Right ventricle myocardium superior (tissue), 1 donor: ENCODE results near the gene HTR2B. TPM values are rescaled to one million over a fixed set of nuclear protein-coding genes. Genes with fewer than 3 reads are reported as not detected.
"Not testable (repeated sequence)": the region's sequence is repeated elsewhere in the genome, so short reads cannot be mapped to it uniquely, and the experiment has no call there.

ENCODE experiments used
- ATAC-seq: fragments of 200-7000 bp; cut with Tn5 transposase; one replicate; pipeline ENCODE4 v1.9.1; 2020; ENCODE audit warnings: mild to moderate bottlenecking; ENCODE audit not compliant: poor library complexity
- DNase-seq: peaks from one replicate; pipeline ENCODE4 v3.0.0-alpha.2; 2020
- intact Hi-C: fragments of 100-400 bp; cut with DNase I; formaldehyde crosslinking; loops from one replicate; pipeline ENCODE4 v1.11.2; 2022
- total RNA-seq: library from RNA; stranded (reverse); fragmentation: NEBNext Ultra II Directional; extraction: Animal tissue kit (Norgen Biotek cat#: 25700); gene quantifications from one replicate; pipeline ENCODE4 v1.2.1, GENCODE V29; 2021
- donor health status: DM: no; HTN: yes; CAD: no; lungs with severe emphysema.

Gene HTR2B
- total RNA-seq, 1 donor from 2014 or later = 0.24 TPM

DNA sequence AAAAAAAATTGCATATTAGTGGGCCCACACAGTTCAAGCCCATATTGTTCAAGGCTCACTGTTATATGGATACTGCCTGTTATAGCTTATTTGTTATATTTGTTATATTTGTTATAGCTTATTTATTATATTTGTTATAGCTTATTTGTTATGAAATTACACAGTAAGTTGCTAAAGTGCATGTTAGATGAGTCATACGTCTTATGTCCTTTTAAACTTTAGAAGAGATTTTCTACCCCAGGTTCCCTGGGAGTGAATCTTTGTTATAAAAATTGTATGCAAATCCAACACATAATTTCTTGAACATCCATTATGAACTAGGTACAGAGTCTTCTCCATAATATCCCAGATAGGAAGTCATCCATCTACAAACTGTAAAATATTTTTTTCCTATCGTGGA, 22.1 kb downstream of the HTR2B start:
- no peak for ATAC-seq
- intact Hi-C loops = loop anchor here (5.0 kb wide), 2 partner anchors 310 to 350 kb away; no protein-coding TSS in a partner anchor

DNA sequence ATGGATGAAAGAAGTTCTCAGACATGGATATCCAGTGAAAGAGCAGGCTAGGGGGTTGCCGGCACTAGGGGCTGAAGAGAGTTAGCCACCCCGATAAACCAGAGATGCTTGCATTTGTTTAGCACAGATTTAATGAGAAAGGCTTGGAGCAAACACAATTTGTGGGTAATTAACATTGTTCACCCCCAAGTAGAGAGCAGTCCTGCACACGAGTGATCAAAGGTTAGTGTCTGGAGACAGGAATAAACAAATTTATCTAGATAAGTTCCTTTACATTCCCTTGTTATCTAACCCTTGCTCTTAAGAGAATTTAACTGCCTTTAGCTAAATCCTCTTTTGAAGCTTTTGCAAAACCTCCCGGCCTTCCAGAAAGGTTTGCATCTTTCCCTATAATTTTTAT, 23.9 kb downstream of the HTR2B start:
- ATAC-seq = no peak
- DNase-seq = no peak
- intact Hi-C loops = loop anchor here (5.0 kb wide), 2 partner anchors 311 to 351 kb away; no protein-coding TSS in a partner anchor

More for the DNA sequence above, 22.1 kb downstream of the HTR2B start:
- no peak for DNase-seq

DNA sequence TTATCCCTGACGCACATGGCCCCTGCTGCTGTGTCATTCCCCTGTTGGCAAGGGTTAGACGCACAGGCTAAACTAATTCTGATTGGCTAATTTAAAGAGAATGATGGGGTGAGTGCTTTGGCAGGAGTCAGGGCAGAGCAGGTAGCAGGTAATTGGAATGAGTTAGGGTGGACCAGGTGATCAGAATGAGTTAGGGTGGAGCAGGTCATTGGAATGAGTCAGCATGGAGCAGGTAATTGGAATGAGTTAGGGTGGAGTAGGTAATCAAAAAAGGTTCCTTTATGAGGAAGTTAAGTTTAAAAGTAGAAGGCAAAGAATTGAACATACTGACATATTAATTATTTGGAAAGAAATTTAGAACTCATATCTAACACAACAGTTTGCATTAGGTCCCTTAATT, 24.5 kb downstream of the HTR2B start:
- DNase-seq, ATAC-seq: not testable (repeated sequence)
- intact Hi-C loops = loop anchor here (5.0 kb wide), 2 partner anchors 312 to 352 kb away; no protein-coding TSS in a partner anchor

DNA sequence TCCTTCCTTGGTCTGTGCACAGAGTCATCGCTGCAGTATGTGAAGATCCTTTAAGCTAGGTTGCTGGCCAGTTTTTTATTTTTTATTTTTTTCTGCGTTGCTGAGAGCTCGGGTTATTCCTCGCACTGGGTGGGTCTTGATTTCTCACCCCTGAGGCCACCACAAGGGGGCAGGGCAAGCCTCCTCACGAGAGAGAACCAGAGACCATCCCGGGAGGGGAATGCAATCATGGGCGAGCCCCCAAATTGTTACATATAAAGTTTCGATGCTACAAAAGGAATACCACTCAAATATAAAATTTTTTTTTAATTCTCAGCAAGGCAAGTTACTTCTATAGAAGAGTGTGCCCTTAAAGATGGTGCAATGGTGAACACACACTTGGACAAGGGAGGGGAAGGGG, 24.9 kb downstream of the HTR2B start:
- ATAC-seq (no peak), DNase-seq (no peak)
- intact Hi-C loops = loop anchor here (5.0 kb wide), 2 partner anchors 312 to 352 kb away; no protein-coding TSS in a partner anchor

DNA sequence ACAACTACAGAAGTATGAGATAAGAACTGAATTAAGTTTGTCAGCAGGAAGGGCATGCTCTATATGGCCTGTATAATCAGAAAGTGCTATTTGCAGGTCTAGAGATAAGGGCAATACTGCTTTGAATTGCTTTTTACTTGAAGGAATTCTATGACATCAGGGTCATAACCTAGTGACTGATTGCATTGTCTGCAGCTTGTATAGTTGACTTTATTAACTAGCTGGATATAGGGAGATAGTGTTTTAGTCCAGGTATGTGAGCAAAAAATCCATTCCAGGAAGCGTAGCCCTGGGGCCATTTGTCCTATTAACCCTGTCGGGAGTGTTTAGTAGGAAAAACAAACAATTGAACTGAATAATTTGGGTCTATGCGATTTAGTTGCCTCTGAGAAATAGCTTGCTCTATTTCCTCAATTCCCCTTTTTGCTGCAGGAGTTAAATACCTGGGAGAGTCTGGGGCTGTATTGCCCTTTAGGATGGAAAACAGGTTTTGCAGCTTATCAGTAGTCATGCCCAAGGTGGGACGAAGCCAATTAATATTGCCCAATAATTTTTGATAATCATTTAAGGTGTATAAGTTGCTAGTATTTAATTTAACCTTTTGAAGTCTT, 30.0 kb downstream of the HTR2B start:
- intact Hi-C loops = no loop called here
- ATAC-seq (no peak), DNase-seq (no peak)

DNA sequence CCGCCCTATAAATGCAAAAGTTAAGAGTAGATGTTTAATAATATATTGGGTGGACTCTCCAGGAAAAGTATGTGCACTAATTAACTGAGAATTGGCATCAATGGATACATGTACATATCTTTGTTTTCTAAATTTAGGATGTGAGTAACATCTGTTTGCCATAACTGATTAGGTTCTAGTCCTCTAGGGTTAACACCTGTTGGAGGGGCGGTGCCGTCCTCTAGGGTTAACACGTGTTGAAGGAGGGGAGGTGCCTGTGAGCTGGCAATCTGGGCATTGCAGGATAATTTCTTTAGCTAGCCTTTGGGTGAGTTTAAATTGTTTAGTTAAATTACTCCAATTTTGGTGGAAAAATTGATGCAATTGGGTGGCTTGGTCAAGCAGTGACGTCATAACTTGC, 30.9 kb downstream of the HTR2B start:
- DNase-seq (no peak), ATAC-seq (no peak)
- intact Hi-C loops = no loop called here

DNA sequence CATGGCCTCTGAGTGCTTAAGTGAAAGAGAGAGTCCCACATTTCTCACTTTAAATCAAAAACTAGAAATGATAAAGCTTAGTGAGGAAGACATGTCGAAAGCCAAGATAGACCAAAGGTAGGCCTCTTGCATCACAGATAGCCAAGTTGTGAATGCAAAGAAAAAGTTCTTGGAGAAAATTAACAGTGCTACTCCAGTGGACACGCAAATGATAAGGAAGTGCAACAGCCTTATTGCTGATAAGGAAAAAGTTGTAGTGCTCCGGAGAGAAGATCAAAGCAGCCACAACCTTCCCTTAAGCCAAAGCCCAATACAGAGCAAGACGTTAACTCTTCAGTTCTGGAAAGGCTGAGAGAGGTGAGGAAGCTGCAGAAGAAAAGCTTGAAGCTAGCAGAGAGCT, 36.1 kb downstream of the HTR2B start:
- intact Hi-C loops = no loop called here
- ATAC-seq (no peak), DNase-seq (no peak)

DNA sequence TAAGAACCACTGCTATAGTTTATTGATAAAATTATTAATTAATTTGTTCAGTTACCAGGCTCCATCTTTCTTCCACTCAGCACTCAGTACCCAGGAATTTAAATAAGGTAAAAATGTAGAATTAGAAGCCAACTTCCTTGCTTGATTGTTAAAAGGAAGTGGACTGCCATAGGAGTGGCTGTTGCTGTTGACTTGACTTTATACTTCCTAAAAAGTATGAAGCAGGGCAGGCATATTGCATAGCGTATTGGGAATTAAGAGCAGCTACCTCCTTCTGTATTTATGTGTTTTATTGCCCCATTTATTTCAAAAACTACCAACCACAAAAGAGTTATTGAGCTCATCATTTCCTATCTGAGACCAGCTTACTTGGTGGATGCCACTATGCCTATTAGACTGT, 40.3 kb downstream of the HTR2B start:
- no peak for ATAC-seq
- no peak for DNase-seq
- intact Hi-C loops = no loop called here

DNA sequence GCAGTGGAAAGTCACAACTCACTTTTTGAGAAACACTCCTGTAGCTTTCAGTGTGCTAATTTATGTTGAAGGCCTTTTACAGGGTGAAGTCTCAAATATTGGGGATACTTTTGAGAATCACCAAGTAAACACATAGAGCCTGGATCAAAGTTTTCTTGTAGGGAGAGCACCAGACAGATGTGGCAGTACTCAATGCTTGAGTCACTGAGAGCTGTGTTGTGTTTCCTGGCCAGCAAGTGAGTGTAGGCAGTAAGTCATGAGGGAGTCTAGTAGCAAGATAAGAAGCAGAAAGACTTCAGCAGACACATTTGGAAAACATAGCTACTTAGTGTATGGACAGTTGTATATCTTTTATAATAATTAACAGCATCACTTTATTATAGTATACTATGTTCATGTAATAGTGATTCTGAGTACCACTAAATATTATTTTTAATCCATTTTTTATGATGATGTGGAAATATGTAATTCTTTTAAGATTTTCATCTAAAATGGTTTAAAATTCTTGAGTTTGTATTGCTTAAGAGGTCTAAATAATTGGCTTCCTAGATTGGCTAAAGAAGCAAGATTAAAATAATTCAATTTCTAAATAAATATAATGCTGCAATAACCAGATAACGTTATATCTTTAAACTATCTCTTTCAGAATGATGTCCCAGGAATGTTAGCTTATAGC, 55.3 kb downstream of the HTR2B start:
- DNase-seq = no peak
- intact Hi-C loops = no loop called here
- no peak for ATAC-seq

DNA sequence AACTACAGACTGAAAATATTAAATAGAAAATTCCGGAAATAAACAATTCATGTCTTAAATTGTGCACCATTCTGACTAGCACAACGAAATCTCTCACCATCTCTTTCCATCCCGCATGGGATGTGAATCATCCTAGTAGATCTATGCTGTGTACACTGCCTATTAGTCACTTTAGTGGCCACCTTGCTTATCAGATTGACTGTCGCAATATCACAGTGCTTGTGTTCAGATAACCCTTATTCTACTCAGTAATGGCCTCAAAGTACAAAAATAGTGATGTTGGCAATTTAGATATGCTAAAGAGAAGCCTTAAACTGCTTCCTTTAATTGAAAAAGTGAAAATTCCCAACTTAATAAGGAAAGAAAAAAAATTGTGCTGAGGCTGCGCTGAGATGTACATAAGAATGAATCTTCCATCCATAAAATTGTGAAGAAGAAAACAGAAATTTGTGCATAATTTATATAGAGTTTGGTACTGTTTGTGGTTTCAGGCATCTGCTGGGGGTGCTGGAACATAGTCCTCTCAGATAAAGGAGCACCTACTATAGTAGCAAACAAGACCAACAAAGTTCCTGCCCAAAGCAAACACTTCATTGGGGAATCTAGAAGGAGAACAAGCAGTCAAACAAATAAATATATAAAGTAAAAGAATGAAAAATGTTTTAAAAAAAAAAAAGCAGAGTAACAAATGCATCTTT, 56.2 kb downstream of the HTR2B start:
- intact Hi-C loops = no loop called here
- no peak for ATAC-seq
- DNase-seq = no peak

DNA sequence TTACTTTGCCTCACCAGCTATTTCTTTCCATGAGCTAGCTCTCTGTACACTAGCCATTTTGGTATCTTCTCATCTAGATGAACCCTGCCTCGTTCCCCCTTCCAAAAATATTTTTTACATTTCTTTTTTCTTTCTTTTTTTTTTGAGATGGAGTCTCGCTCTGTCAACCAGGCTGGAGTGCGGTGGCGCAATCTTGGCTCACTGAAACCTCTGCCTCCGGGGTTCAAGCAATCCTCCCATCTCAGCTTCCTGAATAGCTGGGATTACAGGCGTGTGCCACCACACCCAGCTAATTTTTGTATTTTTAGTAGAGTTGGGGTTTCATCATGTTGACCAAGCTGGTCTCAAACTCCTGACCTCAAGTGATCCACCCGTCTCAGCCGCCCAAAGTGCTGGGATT, 57.3 kb downstream of the HTR2B start:
- intact Hi-C loops, DNase-seq, ATAC-seq: not testable (repeated sequence)

DNA sequence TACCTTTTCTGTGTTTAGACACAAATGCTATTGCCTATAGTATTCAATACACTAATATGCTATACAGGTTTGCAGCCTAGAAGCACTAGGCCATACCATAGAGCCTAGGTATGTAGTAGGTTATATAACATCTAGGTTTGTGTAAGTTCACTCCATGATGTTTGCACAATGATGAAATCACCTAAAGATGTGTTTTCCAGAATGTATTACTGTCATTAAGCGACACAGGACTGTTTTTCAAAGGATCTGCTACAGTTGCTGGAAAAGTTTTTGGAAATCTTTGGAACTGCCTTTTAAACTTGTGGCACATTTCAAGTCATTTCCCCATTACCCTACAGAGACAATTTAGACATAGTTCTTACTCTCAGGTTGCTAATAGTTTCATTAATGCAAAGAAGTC, 58.9 kb downstream of the HTR2B start:
- no peak for DNase-seq
- ATAC-seq = no peak
- intact Hi-C loops = no loop called here

DNA sequence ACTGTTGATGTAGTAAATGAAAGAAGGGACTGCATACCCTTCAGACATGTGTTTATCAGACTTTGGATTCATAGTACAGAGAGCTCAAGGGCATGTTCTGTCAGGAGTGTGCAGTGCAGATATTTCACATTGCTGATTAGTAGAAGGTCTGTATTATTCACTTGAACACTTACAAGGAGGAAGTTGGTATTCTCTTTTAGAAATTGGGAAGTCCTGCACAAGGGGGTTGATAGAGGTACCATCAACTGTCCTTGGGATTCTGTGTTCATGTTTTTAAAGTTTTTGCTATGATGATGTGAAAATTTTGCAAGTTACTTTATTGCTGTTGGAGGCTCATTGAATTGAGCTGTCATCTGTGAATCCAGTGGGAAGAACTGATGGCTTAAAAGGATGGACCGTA, 61.5 kb downstream of the HTR2B start:
- intact Hi-C loops = no loop called here

DNA sequence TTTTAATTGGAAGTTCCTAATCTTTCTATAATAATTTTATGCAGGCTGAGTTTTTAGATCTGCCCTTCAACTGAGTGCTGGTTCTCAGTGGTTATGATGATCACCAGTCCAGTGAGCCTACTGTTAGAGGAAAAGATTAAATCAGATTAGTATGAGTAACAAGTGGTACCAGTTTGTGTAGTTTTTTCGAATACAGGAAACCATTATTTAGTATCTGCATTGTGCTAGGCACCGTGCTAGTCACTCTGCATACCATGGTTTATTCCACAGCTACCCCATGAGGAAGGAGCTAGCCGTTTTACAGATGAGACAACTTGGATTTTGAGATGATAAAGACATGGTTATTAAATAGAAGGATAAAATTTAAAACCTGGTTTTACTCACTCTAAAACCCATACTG, 62.1 kb downstream of the HTR2B start:
- ATAC-seq (no peak), DNase-seq (no peak)
- intact Hi-C loops = no loop called here

More for the DNA sequence above, 61.5 kb downstream of the HTR2B start:
- ATAC-seq (no peak), DNase-seq (no peak)

DNA sequence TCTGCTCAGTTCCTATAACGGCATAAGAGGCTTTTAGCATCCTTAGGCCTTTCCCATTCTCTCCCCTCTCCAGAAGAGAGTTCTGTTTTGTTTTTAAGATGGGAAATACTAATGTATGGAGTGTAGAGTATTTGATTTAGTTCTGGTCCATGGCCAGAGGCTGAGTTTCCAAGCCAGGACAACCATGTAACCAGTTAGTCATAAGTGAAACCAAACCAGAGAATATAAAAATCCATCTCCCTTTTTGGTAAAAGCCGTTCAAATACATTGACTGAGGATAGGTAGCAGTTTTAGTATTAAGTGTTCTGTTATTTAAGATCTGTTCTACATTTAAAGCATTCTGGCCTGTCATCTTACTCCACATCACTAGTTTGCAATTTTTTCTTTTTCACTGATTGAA, 65.1 kb downstream of the HTR2B start:
- ATAC-seq (no peak), DNase-seq (no peak)
- intact Hi-C loops = loop anchor here (5.0 kb wide), 1 partner anchor 403 kb away; the partner anchor contains the start of gene NCL

DNA sequence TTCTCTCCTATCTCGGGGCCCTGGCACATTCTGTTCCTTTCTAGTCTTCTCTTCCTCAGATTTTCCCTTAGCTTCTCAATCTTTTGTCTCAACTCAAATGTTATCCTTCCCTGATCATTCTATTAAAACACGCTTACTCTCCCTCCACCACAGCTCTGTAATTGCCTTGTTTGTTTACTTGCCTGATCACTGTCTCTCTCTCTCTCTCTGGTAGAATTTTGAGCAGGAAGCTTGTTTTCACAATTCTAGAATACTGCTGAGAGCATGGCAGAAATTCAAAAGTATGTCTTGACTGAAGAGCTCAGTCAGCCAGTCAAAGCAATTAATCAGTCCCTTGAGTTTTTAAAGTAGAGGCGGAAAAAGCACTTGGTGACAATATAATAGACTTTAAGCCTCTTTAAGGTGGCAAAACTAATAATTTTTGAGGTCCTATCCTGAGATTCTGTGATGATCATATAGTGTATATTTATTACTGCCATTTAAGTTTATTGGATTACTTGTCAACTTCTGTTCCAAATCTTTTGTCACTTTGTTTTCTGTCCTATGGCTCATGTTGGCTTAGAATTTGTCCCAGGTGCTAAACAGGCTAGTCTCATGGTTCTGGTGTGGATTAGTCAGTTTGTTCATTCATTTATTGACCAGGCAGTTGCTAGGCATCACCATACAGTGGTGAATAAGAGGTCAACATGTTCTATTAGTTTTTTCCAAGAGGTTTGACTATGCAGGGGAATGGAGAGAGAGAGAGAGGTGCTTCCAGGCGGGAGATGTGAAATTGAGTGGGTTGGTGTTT, 65.9 kb downstream of the HTR2B start:
- DNase-seq = no peak
- intact Hi-C loops = loop anchor here (5.0 kb wide), 1 partner anchor 403 kb away; the partner anchor contains the start of gene NCL
- ATAC-seq = no peak
